Measurements from ENCODE around the gene LRRFIP2. TPM values are rescaled to one million over a fixed set of nuclear protein-coding genes. Genes with fewer than 3 reads are reported as not detected.
"Not testable (repeated sequence)": the region's sequence is repeated elsewhere in the genome, so short reads cannot be mapped to it uniquely, and the experiment has no call there.

LRRFIP2 gene
- total RNA-seq, 1 donor from 2014 or later, result 68.5 TPM

DNA sequence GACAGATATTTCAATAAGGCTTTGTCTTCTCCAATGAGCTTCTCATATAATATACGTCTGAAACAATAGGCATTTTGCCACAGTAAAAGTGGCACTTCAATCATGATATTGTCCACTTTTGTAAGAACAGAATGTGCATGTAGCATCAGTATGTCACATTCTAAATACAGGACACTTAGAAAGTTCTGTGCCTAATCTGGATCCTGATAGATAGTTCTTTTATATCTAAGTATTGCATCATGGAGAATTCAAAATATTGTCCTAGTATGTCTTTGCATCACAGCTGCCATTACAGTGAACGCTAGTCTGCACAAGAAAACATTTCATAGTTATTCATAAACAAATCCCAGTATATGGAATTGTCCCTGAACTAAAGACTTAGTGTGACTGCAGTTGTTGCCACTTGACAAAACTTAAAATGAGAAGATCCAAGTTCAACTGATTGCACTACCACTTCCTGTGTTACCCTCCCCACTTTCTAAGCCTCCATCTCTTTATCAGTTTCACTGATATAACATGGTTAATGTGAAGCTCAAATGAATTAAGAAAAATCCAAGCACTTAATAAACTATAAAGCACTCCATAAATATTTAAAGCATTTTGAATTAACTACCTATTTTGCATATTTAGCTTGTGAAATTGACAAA lies 19.6 kb downstream of the LRRFIP2 start:
- Mint-ChIP-seq H3K9me3 (no peaks in the 10 kb centered on the region), H3K27ac (no peak overlapping the region), H3K4me3 (no peak overlapping the region), H3K36me3 (peaks cover 36% of the 10 kb centered on the region), H3K27me3 (no peaks in the 10 kb centered on the region), H3K4me1 (ENCODE audit: unreplicated experiment) (peaks cover 4% of the 10 kb centered on the region)
- TF ChIP-seq, protein P1, sequence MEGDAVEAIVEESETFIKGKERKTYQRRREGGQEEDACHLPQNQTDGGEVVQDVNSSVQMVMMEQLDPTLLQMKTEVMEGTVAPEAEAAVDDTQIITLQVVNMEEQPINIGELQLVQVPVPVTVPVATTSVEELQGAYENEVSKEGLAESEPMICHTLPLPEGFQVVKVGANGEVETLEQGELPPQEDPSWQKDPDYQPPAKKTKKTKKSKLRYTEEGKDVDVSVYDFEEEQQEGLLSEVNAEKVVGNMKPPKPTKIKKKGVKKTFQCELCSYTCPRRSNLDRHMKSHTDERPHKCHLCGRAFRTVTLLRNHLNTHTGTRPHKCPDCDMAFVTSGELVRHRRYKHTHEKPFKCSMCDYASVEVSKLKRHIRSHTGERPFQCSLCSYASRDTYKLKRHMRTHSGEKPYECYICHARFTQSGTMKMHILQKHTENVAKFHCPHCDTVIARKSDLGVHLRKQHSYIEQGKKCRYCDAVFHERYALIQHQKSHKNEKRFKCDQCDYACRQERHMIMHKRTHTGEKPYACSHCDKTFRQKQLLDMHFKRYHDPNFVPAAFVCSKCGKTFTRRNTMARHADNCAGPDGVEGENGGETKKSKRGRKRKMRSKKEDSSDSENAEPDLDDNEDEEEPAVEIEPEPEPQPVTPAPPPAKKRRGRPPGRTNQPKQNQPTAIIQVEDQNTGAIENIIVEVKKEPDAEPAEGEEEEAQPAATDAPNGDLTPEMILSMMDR (conservative IDR thresholded peaks at IDR 0.05), result no peak
- no peak for DNase-seq (ENCODE audit: extremely low spot score, unreplicated experiment)

DNA sequence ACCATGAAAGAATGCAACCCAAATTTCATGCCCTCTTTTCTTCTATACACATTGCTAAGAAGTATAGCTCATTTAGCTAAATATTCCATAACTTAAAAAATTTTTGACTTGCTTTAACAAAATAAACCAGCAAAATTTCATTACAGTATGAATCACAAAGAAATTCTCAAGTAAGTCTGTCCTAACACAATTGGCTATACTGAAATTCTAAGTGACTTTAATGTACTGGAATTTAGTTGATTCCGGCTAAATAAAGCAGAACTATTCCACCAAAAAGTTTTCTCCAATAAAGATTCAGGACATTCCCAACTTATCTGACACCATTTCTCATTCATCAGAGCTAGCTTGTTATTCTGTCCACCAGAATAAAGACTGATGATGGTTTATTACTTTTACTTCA lies 23.8 kb downstream of the LRRFIP2 start:
- DNase-seq (ENCODE audit: extremely low spot score, unreplicated experiment), result no peak
- H3K36me3 Mint-ChIP-seq, result peaks cover 41% of the 10 kb centered on the region
- H3K9me3 Mint-ChIP-seq, result no peaks in the 10 kb centered on the region
- H3K27me3 Mint-ChIP-seq, result no peaks in the 10 kb centered on the region
- H3K27ac Mint-ChIP-seq, result no peak overlapping the region
- TF ChIP-seq, protein P1 (conservative IDR thresholded peaks at IDR 0.05), result no peak
- no peak overlapping the region for H3K4me3 Mint-ChIP-seq
- peaks cover under 1% of the 10 kb centered on the region for H3K4me1 Mint-ChIP-seq (ENCODE audit: unreplicated experiment)

DNA sequence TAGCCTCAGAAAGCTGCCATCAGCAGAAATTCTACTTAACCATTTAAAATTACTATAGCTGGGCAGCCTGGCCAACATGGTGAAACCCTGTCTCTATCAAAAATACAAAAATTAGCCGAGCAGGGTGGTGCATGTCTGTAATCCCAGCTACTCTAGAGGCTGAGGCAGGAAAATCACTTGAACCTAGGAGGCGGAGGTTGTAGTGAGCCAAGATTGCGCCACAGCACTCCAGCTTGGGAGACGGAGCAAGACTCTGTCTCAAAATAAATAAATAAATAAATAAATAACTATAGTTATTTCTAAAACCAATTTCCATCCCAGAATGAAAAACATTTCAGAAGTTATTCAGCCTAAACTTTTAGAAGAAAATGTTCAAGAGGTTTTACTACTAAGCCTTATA lies 25.1 kb downstream of the LRRFIP2 start:
- no peak overlapping the region for H3K27ac Mint-ChIP-seq
- no peak overlapping the region for H3K4me3 Mint-ChIP-seq
- DNase-seq (ENCODE audit: extremely low spot score, unreplicated experiment), result no peak
- no peaks in the 10 kb centered on the region for H3K27me3 Mint-ChIP-seq
- H3K9me3 Mint-ChIP-seq, result no peaks in the 10 kb centered on the region
- peaks cover 4% of the 10 kb centered on the region for H3K4me1 Mint-ChIP-seq (ENCODE audit: unreplicated experiment)
- TF ChIP-seq, protein P1 (conservative IDR thresholded peaks at IDR 0.05), result no peak
- peaks cover 46% of the 10 kb centered on the region for H3K36me3 Mint-ChIP-seq

DNA sequence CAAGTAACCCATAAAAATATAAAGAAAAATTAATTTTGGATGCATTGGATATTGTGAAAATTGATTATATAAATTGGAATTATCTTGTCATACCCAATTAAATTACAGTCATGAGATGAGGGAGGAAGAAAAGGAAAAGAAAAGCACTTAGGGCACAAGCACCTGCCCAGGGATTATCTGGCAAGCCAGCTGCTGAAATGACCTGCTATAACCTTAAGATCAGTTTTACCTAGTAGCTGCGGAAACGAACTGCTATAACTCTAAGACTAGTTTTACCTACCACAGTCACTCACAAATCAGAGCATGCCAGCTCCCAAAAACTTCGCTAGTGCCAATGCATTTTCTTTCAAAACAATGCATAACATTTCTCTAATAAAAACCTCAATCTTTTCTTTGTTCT lies 26.2 kb downstream of the LRRFIP2 start:
- TF ChIP-seq, protein P1 (conservative IDR thresholded peaks at IDR 0.05), result no peak
- no peak overlapping the region for H3K4me3 Mint-ChIP-seq
- no peaks in the 10 kb centered on the region for H3K27me3 Mint-ChIP-seq

DNA sequence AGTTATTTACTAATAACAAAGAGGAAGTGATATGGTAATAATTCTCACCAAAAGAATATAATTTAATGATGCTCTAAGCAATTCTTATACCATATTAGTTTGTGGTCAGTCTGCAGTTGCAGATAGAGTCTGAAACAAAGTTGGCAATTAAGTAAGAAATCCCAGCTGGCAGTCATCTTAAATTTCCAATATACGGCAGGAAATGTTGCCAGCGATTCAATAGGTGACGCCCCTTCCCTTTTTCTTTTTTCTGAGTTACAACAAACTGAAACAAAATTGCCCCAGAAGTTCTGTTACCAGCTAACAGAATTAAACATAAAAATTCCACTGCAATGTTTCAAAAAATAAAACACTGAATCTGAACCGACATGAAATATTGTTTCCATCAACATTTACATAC lies 26.7 kb downstream of the LRRFIP2 start:
- no peak overlapping the region for H3K27ac Mint-ChIP-seq
- TF ChIP-seq, protein P1 (conservative IDR thresholded peaks at IDR 0.05), result no peak
- H3K4me1 Mint-ChIP-seq (ENCODE audit: unreplicated experiment), result peaks cover 4% of the 10 kb centered on the region
- no peaks in the 10 kb centered on the region for H3K9me3 Mint-ChIP-seq
- H3K4me3 Mint-ChIP-seq, result no peak overlapping the region
- no peak for DNase-seq (ENCODE audit: extremely low spot score, unreplicated experiment)
- no peaks in the 10 kb centered on the region for H3K27me3 Mint-ChIP-seq
- H3K36me3 Mint-ChIP-seq, result peaks cover 55% of the 10 kb centered on the region

More for the DNA sequence above, 26.2 kb downstream of the LRRFIP2 start:
- no peak for DNase-seq (ENCODE audit: extremely low spot score, unreplicated experiment)
- no peaks in the 10 kb centered on the region for H3K9me3 Mint-ChIP-seq
- peaks cover 4% of the 10 kb centered on the region for H3K4me1 Mint-ChIP-seq (ENCODE audit: unreplicated experiment)
- peaks cover 49% of the 10 kb centered on the region for H3K36me3 Mint-ChIP-seq
- H3K27ac Mint-ChIP-seq, result no peak overlapping the region

DNA sequence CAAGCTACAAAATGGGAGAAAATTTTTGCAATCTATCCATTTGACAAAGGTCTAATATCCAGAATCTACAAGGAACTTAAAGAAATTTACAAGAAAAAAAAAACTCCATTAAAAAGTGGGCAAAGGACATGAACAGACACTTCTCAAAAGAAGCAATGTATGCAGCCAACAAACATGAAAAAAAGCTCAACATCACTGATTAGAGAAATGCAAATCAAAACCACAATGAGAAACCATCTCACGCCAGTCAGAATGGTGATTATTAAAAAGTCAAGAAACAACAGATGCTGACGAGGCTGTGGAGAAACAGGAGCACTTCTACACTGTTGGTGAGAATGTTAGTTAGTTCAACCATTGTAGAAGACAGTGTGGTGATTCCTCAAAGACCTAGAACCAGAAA lies 27.5 kb downstream of the LRRFIP2 start:
- peaks cover 53% of the 10 kb centered on the region for H3K36me3 Mint-ChIP-seq
- H3K27ac Mint-ChIP-seq; DNase-seq (ENCODE audit: extremely low spot score, unreplicated experiment); H3K9me3 Mint-ChIP-seq; H3K27me3 Mint-ChIP-seq; H3K4me1 Mint-ChIP-seq (ENCODE audit: unreplicated experiment); H3K4me3 Mint-ChIP-seq: not testable (repeated sequence)
